Measurements from ENCODE around the gene SH2D2A.

The SH2D2A gene

DNA sequence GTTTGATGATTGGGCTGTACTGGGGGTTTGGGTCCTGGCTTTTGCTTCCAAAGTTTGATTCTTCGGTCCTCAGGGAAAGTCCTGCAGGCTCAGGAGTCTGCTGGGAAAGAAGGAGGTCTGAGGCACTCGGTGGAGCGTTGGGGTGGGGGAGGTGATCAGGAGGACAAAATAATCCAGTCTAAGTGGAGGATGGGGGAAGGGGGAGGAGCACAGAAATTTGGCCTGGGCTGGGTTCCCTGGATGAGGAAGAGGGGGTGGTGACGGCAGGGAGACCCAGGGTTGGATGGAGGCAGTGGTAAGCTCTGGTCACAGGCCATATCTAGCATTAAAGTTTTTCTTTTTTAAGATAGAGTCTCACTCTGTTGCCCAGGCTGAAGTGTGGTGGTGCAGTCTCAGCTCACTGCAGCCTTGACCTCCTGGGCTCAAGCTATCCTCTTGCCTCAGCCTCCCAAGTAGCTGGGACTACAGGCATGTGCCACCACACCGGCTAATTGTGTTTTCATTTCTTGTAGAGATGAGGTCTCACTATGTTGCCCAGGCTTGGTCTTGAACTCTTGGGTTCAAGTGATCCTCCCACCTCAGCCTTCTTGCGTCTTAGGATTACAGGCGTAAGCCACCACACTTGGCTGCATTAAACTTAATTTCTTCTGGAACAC is 6.8 kb downstream of the SH2D2A start:
- no peak overlapping the region for H3K4me3 ChIP-seq (ENCODE audit: low read depth, low read length)
- TF ChIP-seq, protein P1, sequence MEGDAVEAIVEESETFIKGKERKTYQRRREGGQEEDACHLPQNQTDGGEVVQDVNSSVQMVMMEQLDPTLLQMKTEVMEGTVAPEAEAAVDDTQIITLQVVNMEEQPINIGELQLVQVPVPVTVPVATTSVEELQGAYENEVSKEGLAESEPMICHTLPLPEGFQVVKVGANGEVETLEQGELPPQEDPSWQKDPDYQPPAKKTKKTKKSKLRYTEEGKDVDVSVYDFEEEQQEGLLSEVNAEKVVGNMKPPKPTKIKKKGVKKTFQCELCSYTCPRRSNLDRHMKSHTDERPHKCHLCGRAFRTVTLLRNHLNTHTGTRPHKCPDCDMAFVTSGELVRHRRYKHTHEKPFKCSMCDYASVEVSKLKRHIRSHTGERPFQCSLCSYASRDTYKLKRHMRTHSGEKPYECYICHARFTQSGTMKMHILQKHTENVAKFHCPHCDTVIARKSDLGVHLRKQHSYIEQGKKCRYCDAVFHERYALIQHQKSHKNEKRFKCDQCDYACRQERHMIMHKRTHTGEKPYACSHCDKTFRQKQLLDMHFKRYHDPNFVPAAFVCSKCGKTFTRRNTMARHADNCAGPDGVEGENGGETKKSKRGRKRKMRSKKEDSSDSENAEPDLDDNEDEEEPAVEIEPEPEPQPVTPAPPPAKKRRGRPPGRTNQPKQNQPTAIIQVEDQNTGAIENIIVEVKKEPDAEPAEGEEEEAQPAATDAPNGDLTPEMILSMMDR (IDR thresholded peaks at IDR 0.05; ENCODE audit: control insufficient read depth, extremely low read depth, insufficient read depth) = no peak
- no peak for DNase-seq (ENCODE audit: low read depth)

DNA sequence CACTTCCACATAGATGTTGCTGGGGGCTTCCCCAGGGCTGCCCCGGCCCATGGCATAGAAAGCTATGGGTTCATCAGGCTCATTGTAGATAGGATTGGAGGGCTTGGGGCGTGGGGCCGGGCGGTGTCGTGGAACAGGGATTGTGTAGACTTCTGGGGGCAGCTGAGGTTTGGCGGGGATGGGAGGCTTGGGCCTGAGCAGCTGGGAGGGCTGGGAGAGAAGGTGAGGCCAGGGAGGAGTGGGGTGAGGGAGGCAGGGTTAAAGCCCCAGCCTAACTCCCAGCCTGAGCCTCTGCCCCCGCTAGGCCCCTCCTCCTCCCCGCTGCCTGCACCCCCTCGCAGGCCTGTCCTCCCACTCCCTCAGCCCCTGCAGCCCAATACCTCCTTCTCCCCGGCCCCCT is 7.4 kb downstream of the SH2D2A start:
- TF ChIP-seq, protein P1 (IDR thresholded peaks at IDR 0.05; ENCODE audit: control insufficient read depth, extremely low read depth, insufficient read depth) = no peak
- no peak overlapping the region for H3K4me3 ChIP-seq (ENCODE audit: low read depth, low read length)
- DNase-seq (ENCODE audit: low read depth) = no peak

DNA sequence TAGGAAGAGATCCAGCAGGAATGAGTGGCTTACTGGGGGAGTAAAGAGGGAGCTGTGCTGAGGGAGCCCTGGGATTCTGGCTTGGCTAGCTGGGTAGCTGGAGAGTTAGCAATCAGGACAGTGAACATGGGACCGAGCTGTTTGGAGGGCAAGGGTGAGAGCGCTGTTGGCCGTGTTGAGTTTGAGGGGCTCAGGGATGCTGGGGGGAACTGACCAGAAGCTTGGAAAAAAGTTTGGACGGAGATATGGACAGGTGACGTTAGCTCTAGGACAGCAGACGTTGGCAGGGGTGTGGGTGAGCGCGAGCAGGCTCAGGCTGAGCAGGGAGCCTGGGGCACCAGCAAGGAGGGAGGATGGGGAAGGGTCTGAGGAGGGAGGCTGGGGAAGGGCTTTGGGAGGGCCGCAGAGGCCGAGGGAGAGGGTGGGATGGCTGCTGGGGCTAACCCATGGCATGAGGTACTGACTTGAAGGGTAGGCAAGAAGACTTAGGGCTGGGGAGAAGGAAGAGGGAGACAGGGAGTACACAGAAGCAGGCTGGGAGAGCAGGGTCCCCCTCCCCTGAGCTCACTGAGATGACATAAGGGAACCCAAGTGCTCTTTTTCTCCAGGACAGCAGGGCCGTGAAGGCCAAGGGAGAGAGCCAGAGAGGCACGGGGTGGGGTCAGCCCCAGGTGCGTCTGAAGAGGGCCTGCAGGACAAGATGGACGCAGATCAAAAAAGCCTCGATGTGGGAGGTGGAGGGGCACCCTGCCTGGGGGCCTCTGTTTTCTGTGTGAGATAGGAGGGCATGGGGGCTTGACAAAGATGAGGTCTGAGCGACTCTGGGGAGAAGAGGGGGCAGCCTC is 8.2 kb downstream of the SH2D2A start:
- no peak for DNase-seq (ENCODE audit: low read depth)
- no peak overlapping the region for H3K4me3 ChIP-seq (ENCODE audit: low read depth, low read length)
- TF ChIP-seq, protein P1 (IDR thresholded peaks at IDR 0.05; ENCODE audit: control insufficient read depth, extremely low read depth, insufficient read depth) = no peak

DNA sequence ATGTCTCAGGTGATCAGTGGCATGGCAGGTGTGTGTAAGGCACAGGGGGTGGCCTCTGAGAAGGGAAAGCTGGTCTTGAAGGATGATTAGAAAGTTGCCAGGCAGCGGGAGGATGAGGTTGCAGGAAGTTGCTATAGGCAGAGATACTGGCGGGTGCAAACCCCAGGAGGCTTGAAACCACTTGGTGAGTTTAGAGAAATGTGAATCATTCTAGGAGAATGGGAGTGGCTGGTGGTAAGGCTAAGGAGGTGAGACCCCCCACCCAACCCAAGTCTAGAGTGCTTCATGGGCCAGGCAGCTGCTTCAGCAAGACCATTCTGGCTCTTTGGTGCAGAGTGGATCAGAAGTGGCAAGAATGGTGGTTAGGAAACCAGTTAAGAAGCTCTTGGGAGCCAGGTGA is 9.0 kb downstream of the SH2D2A start:
- no peak for DNase-seq (ENCODE audit: low read depth)
- TF ChIP-seq, protein P1 (IDR thresholded peaks at IDR 0.05; ENCODE audit: control insufficient read depth, extremely low read depth, insufficient read depth) = no peak
- no peak overlapping the region for H3K4me3 ChIP-seq (ENCODE audit: low read depth, low read length)

DNA sequence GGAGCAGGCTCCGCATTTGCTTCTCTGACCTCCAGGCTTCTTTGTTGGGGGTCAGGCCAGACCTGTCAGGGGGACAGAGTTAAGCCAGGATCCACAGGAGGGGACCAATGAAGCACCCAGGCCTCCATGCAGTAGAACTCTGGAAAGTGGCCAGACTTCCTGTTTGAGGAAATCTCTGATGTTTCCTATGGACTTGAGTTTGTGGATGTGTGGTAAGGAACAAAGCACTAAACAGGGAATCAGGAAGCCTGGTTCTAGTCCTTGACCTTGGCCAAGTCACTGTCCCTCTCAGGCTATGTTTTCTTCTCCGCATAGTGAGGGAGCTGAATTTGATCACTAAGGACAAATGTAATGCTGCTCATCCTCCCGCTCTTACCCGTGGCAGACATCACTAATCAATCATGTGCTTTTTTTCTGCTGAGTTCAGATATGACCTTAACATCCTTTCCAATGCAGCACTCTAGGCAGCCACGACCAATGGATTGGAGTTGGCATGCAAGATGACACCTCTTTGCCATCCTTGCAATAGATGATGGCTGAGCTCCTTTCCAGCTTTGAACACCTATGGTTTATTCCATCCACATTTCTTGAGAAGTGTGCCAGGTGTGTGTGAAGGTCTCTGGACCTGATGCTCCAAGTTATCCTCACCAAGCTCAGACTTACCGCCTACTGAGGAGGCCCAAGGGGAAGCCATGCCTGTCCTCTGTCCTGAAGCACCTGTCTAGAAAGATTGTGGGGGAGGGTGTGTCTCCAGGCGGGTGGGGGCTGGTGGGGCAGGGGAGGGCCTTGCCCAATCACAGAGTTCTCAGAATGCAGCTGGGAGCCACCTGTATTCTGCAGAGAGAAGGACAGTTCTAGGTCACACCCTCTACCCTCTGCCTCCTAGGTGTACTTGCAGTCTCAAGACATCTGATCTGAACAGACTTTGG is 9.9 kb downstream of the SH2D2A start:
- TF ChIP-seq, protein P1 (IDR thresholded peaks at IDR 0.05; ENCODE audit: control insufficient read depth, extremely low read depth, insufficient read depth) = no peak

DNA sequence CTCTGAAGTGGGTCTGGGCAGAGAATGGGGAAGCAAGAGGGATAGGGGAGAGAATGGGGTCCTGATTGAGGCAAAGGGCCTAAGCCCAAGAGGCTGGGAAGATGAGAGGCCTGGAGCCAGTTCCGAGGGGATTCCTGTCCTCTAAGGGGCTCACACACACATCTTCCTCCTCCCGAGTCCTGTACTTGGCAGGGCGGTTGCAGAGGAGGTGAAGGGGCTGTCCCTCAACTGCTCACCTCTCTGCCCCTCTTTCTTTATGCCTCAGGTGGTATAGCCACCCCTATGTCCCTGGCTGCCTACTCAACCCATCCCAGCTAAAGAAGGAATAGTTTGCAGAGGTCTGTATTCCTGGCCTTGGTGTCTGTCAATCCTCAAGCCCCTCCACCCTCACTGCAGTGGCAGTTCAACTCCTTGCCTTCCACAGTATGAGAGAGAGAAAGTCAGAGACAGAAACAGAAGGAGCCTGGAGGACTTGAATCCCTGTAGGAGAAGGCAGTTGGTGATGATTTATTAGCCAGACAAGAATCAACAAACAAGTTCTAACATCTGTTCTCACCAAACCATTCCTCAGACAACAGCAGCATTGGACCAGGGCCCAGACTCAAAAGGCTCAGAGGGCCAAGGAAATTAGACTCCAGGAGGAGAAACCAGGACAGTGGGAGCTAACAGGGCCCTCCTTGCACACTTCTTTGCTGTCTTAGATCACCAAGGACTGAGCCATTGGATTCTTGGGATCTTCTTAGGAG is 10.7 kb downstream of the SH2D2A start:
- TF ChIP-seq, protein P1 (IDR thresholded peaks at IDR 0.05; ENCODE audit: control insufficient read depth, extremely low read depth, insufficient read depth) = no peak
- H3K4me3 ChIP-seq (ENCODE audit: low read depth, low read length) = no peak overlapping the region
- peak; percentile 66 for DNase-seq (ENCODE audit: low read depth)

More for the DNA sequence above, 9.9 kb downstream of the SH2D2A start:
- DNase-seq (ENCODE audit: low read depth) = no peak
- H3K4me3 ChIP-seq (ENCODE audit: low read depth, low read length) = no peak overlapping the region

All from LNCaP clone FGC (cell line).